ENCODE data around the gene SLC41A2.

DNA sequence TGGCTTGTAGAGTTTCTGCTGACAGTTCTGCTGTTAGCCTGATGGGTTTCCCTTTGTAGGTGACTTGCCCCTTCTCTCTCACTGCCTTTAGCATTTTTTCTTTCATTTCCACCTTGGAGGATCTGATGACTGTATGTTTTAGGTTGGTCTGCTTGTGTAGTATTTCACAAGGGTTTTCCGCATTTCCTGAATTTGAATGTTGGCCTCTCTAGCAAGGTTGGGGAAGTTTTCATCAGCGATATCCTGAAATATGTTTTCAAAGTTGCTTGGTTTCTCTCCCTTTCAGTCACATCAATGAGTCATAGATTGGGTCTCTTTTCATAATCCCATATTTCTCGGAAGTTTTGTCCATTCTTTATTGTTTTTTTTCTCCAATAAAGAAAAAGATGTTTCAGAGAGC, 39.5 kb upstream of the SLC41A2 start:
- TF ChIP-seq RBAK (CRISPR knock-in tag; IDR thresholded peaks at IDR 0.05), result no peak
- TF ChIP-seq NFYB (CRISPR knock-in tag; IDR thresholded peaks at IDR 0.05), result no peak
- no peak for TF ChIP-seq ZNF18 (CRISPR knock-in tag; IDR thresholded peaks at IDR 0.05; ENCODE audit: insufficient replicate concordance)
- TF ChIP-seq, protein P1, sequence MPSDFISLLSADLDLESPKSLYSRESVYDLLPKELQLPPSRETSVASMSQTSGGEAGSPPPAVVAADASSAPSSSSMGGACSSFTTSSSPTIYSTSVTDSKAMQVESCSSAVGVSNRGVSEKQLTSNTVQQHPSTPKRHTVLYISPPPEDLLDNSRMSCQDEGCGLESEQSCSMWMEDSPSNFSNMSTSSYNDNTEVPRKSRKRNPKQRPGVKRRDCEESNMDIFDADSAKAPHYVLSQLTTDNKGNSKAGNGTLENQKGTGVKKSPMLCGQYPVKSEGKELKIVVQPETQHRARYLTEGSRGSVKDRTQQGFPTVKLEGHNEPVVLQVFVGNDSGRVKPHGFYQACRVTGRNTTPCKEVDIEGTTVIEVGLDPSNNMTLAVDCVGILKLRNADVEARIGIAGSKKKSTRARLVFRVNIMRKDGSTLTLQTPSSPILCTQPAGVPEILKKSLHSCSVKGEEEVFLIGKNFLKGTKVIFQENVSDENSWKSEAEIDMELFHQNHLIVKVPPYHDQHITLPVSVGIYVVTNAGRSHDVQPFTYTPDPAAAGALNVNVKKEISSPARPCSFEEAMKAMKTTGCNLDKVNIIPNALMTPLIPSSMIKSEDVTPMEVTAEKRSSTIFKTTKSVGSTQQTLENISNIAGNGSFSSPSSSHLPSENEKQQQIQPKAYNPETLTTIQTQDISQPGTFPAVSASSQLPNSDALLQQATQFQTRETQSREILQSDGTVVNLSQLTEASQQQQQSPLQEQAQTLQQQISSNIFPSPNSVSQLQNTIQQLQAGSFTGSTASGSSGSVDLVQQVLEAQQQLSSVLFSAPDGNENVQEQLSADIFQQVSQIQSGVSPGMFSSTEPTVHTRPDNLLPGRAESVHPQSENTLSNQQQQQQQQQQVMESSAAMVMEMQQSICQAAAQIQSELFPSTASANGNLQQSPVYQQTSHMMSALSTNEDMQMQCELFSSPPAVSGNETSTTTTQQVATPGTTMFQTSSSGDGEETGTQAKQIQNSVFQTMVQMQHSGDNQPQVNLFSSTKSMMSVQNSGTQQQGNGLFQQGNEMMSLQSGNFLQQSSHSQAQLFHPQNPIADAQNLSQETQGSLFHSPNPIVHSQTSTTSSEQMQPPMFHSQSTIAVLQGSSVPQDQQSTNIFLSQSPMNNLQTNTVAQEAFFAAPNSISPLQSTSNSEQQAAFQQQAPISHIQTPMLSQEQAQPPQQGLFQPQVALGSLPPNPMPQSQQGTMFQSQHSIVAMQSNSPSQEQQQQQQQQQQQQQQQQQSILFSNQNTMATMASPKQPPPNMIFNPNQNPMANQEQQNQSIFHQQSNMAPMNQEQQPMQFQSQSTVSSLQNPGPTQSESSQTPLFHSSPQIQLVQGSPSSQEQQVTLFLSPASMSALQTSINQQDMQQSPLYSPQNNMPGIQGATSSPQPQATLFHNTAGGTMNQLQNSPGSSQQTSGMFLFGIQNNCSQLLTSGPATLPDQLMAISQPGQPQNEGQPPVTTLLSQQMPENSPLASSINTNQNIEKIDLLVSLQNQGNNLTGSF (CRISPR knock-in tag; IDR thresholded peaks at IDR 0.05), result no peak
- no peak for TF ChIP-seq NCOA2 (CRISPR knock-in tag; IDR thresholded peaks at IDR 0.05)
- TF ChIP-seq RXRA (CRISPR knock-in tag; IDR thresholded peaks at IDR 0.05), result no peak
- TF ChIP-seq CTCF (CRISPR knock-in tag; IDR thresholded peaks at IDR 0.05), result no peak
- no peak for TF ChIP-seq JUNB (CRISPR knock-in tag; IDR thresholded peaks at IDR 0.05; ENCODE audit: borderline replicate concordance)
- TF ChIP-seq, protein P2, sequence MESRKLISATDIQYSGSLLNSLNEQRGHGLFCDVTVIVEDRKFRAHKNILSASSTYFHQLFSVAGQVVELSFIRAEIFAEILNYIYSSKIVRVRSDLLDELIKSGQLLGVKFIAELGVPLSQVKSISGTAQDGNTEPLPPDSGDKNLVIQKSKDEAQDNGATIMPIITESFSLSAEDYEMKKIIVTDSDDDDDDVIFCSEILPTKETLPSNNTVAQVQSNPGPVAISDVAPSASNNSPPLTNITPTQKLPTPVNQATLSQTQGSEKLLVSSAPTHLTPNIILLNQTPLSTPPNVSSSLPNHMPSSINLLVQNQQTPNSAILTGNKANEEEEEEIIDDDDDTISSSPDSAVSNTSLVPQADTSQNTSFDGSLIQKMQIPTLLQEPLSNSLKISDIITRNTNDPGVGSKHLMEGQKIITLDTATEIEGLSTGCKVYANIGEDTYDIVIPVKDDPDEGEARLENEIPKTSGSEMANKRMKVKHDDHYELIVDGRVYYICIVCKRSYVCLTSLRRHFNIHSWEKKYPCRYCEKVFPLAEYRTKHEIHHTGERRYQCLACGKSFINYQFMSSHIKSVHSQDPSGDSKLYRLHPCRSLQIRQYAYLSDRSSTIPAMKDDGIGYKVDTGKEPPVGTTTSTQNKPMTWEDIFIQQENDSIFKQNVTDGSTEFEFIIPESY (CRISPR knock-in tag; IDR thresholded peaks at IDR 0.05), result no peak
- no peak for TF ChIP-seq MED8 (CRISPR knock-in tag; IDR thresholded peaks at IDR 0.05; ENCODE audit: insufficient replicate concordance)
- no peak for TF ChIP-seq GATAD2A (CRISPR knock-in tag; IDR thresholded peaks at IDR 0.05)
- no peak for TF ChIP-seq ZNF414 (CRISPR knock-in tag; IDR thresholded peaks at IDR 0.05)
- TF ChIP-seq POLR2A (IDR thresholded peaks at IDR 0.05; ENCODE audit: insufficient read depth in 1 of 2, low read depth in 2 of 2, low read length in 2 of 2), result no peak

Data from HepG2 (cell line).